H9 (cell line): ENCODE results near the gene ATF6. TPM values are rescaled to one million over a fixed set of nuclear protein-coding genes. Genes with fewer than 3 reads are reported as not detected.

Experiments used
- DNase-seq: peaks from one replicate; pipeline ENCODE4 v3.0.0-alpha.2; 2017
- H2AFZ ChIP-seq: one replicate; pipeline ENCODE4 v1.6.1; 2013; ENCODE audit warnings: mild to moderate bottlenecking, low read length, control low read depth, moderate library complexity
- H2AK5ac ChIP-seq: 2 replicates; pipeline ENCODE4 v1.6.1; 2013; ENCODE audit warnings: low read length, control low read depth, mixed read lengths; ENCODE audit not compliant: insufficient read length
- H2BK120ac ChIP-seq: one replicate; pipeline ENCODE4 v1.6.1; 2013; ENCODE audit warnings: low read depth, mild to moderate bottlenecking, low read length, control low read depth, inconsistent platforms; ENCODE audit not compliant: poor library complexity, severe bottlenecking
- H2BK12ac ChIP-seq: 2 replicates; pipeline ENCODE4 v1.6.1; 2013; ENCODE audit warnings: low read length, control low read depth, mixed read lengths, low read depth; ENCODE audit not compliant: insufficient read length
- H2BK15ac ChIP-seq: 2 replicates; pipeline ENCODE4 v1.6.1; 2013; ENCODE audit warnings: low read depth, low read length, control low read depth
- H2BK20ac ChIP-seq: one replicate; pipeline ENCODE4 v1.6.1; 2013; ENCODE audit warnings: low read depth, mild to moderate bottlenecking, low read length, control low read depth, inconsistent platforms; ENCODE audit not compliant: poor library complexity, severe bottlenecking
- H2BK5ac ChIP-seq: 2 replicates; pipeline ENCODE4 v1.6.1; 2013; ENCODE audit warnings: low read length, control low read depth, mixed read lengths; ENCODE audit not compliant: insufficient read length
- H3K14ac ChIP-seq: 2 replicates; pipeline ENCODE4 v1.6.1; 2013; ENCODE audit warnings: low read length, control low read depth; ENCODE audit not compliant: insufficient read depth
- H3K18ac ChIP-seq: 2 replicates; pipeline ENCODE4 v1.6.1; 2013; ENCODE audit warnings: low read depth, mild to moderate bottlenecking, mixed read lengths, low read length, control low read depth; ENCODE audit not compliant: insufficient read length
- H3K23ac ChIP-seq: 2 replicates; pipeline ENCODE4 v1.6.1; 2013; ENCODE audit warnings: low read length, control low read depth, mixed read lengths, low read depth; ENCODE audit not compliant: insufficient read length
- H3K23me2 ChIP-seq: 2 replicates; pipeline ENCODE4 v1.6.1; 2013; ENCODE audit warnings: low read depth, mild to moderate bottlenecking, mixed read lengths, low read length, control low read depth; ENCODE audit not compliant: insufficient read length, poor library complexity, severe bottlenecking
- H3K27ac ChIP-seq: 2 replicates; pipeline ENCODE4 v1.5.1; 2013; ENCODE audit warnings: low read length, control low read depth, mixed read lengths, low read depth; ENCODE audit not compliant: insufficient read length
- H3K27me3 ChIP-seq: 2 replicates; pipeline ENCODE4 v1.6.1; 2013; ENCODE audit warnings: low read length, control low read depth, inconsistent platforms; ENCODE audit not compliant: insufficient read depth
- H3K4ac ChIP-seq: 2 replicates; pipeline ENCODE4 v1.6.1; 2013; ENCODE audit warnings: low read depth, mild to moderate bottlenecking, control low read depth, inconsistent platforms, low read length, moderate library complexity
- H3K4me1 ChIP-seq: 2 replicates; pipeline ENCODE4 v1.6.1; 2013; ENCODE audit warnings: low read length, control low read depth, inconsistent platforms; ENCODE audit not compliant: insufficient read depth
- H3K4me2 ChIP-seq: 2 replicates; pipeline ENCODE4 v1.6.1; 2013; ENCODE audit warnings: low read length, control low read depth, mixed read lengths; ENCODE audit not compliant: insufficient read length, insufficient read depth
- H3K56ac ChIP-seq: 2 replicates; pipeline ENCODE4 v1.6.1; 2013; ENCODE audit warnings: low read depth, mild to moderate bottlenecking, mixed read lengths, low read length, control low read depth; ENCODE audit not compliant: insufficient read length
- H3K79me1 ChIP-seq: 2 replicates; pipeline ENCODE4 v1.6.1; 2013; ENCODE audit warnings: low read depth, mild to moderate bottlenecking, moderate library complexity, low read length, control low read depth, inconsistent platforms; ENCODE audit not compliant: insufficient read depth, poor library complexity, severe bottlenecking
- H3K79me2 ChIP-seq: 2 replicates; pipeline ENCODE4 v1.6.1; 2013; ENCODE audit warnings: low read length, control low read depth, inconsistent platforms; ENCODE audit not compliant: insufficient read depth
- H3K9ac ChIP-seq: 2 replicates; pipeline ENCODE4 v1.6.1; 2013; ENCODE audit warnings: low read length, control low read depth, mixed read lengths; ENCODE audit not compliant: insufficient read length; ENCODE audit errors: extremely low read depth
- H3K9me3 ChIP-seq: one replicate; pipeline ENCODE4 v1.6.1; 2013; ENCODE audit warnings: low read depth, low read length, inconsistent platforms; ENCODE audit not compliant: control insufficient read depth
- H3T11ph ChIP-seq: one replicate; pipeline ENCODE4 v1.6.1; 2013; ENCODE audit warnings: mild to moderate bottlenecking, low read length, control low read depth, inconsistent platforms
- H4K20me1 ChIP-seq: one replicate; pipeline ENCODE4 v1.6.1; 2013; ENCODE audit not compliant: control insufficient read depth, insufficient read length, insufficient read depth
- H4K5ac ChIP-seq: 2 replicates; pipeline ENCODE4 v1.6.1; 2013; ENCODE audit warnings: low read depth, mild to moderate bottlenecking, mixed read lengths, low read length, control low read depth; ENCODE audit not compliant: insufficient read length
- H4K8ac ChIP-seq: replicated peaks from 2 replicates; pipeline ENCODE4 v1.6.1; 2013; ENCODE audit warnings: low read length, control low read depth, mixed read lengths, low read depth; ENCODE audit not compliant: insufficient read length
- H4K91ac ChIP-seq: 2 replicates; pipeline ENCODE4 v1.6.1; 2013; ENCODE audit warnings: low read depth, mild to moderate bottlenecking, moderate library complexity, mixed read lengths, low read length, control low read depth; ENCODE audit not compliant: insufficient read length
- H3K27ac Mint-ChIP-seq, 3 experiments: 2 replicates in 2 of 3; 3 replicates in 1 of 3; pipeline ENCODE4 v1.8.0; 2020 to 2021; ENCODE audit warnings: mixed read lengths in 3 of 3, mild to moderate bottlenecking in 1 of 3, moderate library complexity in 1 of 3
- H3K27me3 Mint-ChIP-seq: 2 replicates; pipeline ENCODE4 v1.8.0; 2021; ENCODE audit warnings: low read depth, mild to moderate bottlenecking, moderate library complexity, mixed read lengths
- H3K36me3 Mint-ChIP-seq, 3 experiments: 2 replicates in 2 of 3; 3 replicates in 1 of 3; pipeline ENCODE4 v1.8.0; 2020 to 2021; ENCODE audit warnings: low read depth in 3 of 3, mixed read lengths in 3 of 3; ENCODE audit not compliant: insufficient read depth in 1 of 3
- H3K4me1 Mint-ChIP-seq, 2 experiments: 2 replicates each; pipeline ENCODE4 v1.8.0; 2020; ENCODE audit warnings: mixed read lengths in 2 of 2
- H3K4me3 Mint-ChIP-seq, 2 experiments: 2 replicates in 1 of 2; 3 replicates in 1 of 2; pipeline ENCODE4 v1.8.0; 2020 to 2021; ENCODE audit warnings: mild to moderate bottlenecking in 2 of 2, mixed read lengths in 2 of 2, moderate library complexity in 1 of 2
- H3K9me3 Mint-ChIP-seq, 2 experiments: 2 replicates in 1 of 2; 3 replicates in 1 of 2; pipeline ENCODE4 v1.8.0; 2020; ENCODE audit warnings: mild to moderate bottlenecking in 2 of 2, mixed read lengths in 2 of 2, moderate library complexity in 1 of 2
- CTCF ChIP-seq: fragments of 200-600 bp; sonication (generic); conservative IDR thresholded peaks from 3 replicates; pipeline ENCODE4 v1.8.0; 2021; ENCODE audit warnings: antibody characterized with exemption, mild to moderate bottlenecking
- WGBS: extraction: QIAGEN DNeasy Blood & Tissue Kit; methylation state at CpG from one replicate; pipeline ENCODE4 v1.1.7; 2013; ENCODE audit warnings: missing lambda C conversion rate, low lambda C conversion rate, mixed read lengths; ENCODE audit not compliant: insufficient read length; ENCODE audit errors: extremely low coverage; 5-methylcytosine and 5-hydroxymethylcytosine counted together
- total RNA-seq: library from RNA; stranded (reverse); gene quantifications from 2 replicates; pipeline ENCODE4 v1.2.1, GENCODE V29; 2021

Gene ATF6
- total RNA-seq, 1 experiment from 2014 or later: 11.2 TPM

GRCh38 chr1:161791904-161792655 is 26.0 kb downstream of the ATF6 start:
- Mint-ChIP-seq H3K4me1 (no peaks in the 10 kb centered on the region), H3K9me3 (no peaks in the 10 kb centered on the region), H3K27me3 (no peaks in the 10 kb centered on the region), H3K36me3 (peaks cover 0 to 9% (median under 1%) of the 10 kb centered on the region in 3 experiments; a peak in 2 of 7 replicates), H3K27ac (no peak overlapping the region), H3K4me3 (no peak overlapping the region)
- H4K20me1 ChIP-seq: no peaks in the 10 kb centered on the region
- H3T11ph ChIP-seq: no peak overlapping the region
- H2BK20ac ChIP-seq: no peak overlapping the region
- no peaks in the 10 kb centered on the region for H3K23me2 ChIP-seq
- no peak overlapping the region for H3K27ac ChIP-seq
- H2BK5ac ChIP-seq: no peak overlapping the region
- H4K5ac ChIP-seq: no peak overlapping the region
- H3K4me1 ChIP-seq: no peaks in the 10 kb centered on the region
- no peak overlapping the region for H2BK120ac ChIP-seq
- H3K4me2 ChIP-seq: no peak overlapping the region
- H2AFZ ChIP-seq: no peak overlapping the region
- no peak overlapping the region for H3K23ac ChIP-seq
- H3K27me3 ChIP-seq: no peaks in the 10 kb centered on the region
- H4K8ac ChIP-seq: no peak overlapping the region
- H3K56ac ChIP-seq: no peak overlapping the region
- no peak overlapping the region for H2BK12ac ChIP-seq
- no peaks in the 10 kb centered on the region for H3K79me2 ChIP-seq
- H3K14ac ChIP-seq: no peak overlapping the region
- H3K4ac ChIP-seq: no peak overlapping the region
- no peaks in the 10 kb centered on the region for H3K79me1 ChIP-seq
- no peak for TF ChIP-seq CTCF
- H3K9ac ChIP-seq: no peak overlapping the region
- no peak overlapping the region for H4K91ac ChIP-seq
- no peak overlapping the region for H2AK5ac ChIP-seq
- WGBS: 100% methylated on average over 2 of the region's 5 CpGs
- DNase-seq: no peak
- no peak overlapping the region for H3K18ac ChIP-seq
- H2BK15ac ChIP-seq: no peak overlapping the region
- H3K9me3 ChIP-seq: no peaks in the 10 kb centered on the region
